IMR-90 (cell line): ENCODE measurements around the gene BRAP.

Experiments
- CEBPB ChIP-seq: IDR thresholded peaks from 2 replicates; pipeline ENCODE4 v1.6.1; 2012; ENCODE audit warnings: low read depth, low read length, improper control_type of control experiment
- CHD1 ChIP-seq: IDR thresholded peaks from 2 replicates; pipeline ENCODE4 v1.6.1; 2012; ENCODE audit warnings: low read depth, low read length, improper control_type of control experiment
- ELK1 ChIP-seq: fragments of 150-350 bp; IDR thresholded peaks from 2 replicates; pipeline ENCODE4 v1.6.1; 2016; ENCODE audit warnings: low read depth, mild to moderate bottlenecking, low read length, moderate library complexity, borderline replicate concordance
- MAFK ChIP-seq: IDR thresholded peaks from 2 replicates; pipeline ENCODE4 v1.6.1; 2012; ENCODE audit warnings: low read depth, low read length, improper control_type of control experiment
- MAZ ChIP-seq: IDR thresholded peaks from 2 replicates; pipeline ENCODE4 v1.6.1; 2012; ENCODE audit warnings: low read depth, mild to moderate bottlenecking, low read length, improper control_type of control experiment, moderate library complexity, borderline replicate concordance
- MXI1 ChIP-seq: IDR thresholded peaks from 2 replicates; pipeline ENCODE4 v1.6.1; 2012; ENCODE audit warnings: low read depth, mild to moderate bottlenecking, low read length, moderate library complexity, borderline replicate concordance
- NFE2L2 ChIP-seq: fragments of 150-350 bp; IDR thresholded peaks from 2 replicates; pipeline ENCODE4 v1.6.1; 2016; ENCODE audit warnings: low read depth, mild to moderate bottlenecking, low read length
- POLR2A ChIP-seq: IDR thresholded peaks from 2 replicates; pipeline ENCODE4 v1.6.1; 2012; ENCODE audit warnings: mild to moderate bottlenecking, low read depth, low read length
- RAD21 ChIP-seq: IDR thresholded peaks from 2 replicates; pipeline ENCODE4 v1.6.1; 2012; ENCODE audit warnings: low read length, improper control_type of control experiment
- RFX5 ChIP-seq: IDR thresholded peaks from 2 replicates; pipeline ENCODE4 v1.8.0; 2012; ENCODE audit warnings: low read depth, mild to moderate bottlenecking, low read length, moderate library complexity
- SMC3 ChIP-seq: fragments of 150-350 bp; IDR thresholded peaks from 2 replicates; pipeline ENCODE4 v1.6.1; 2016; ENCODE audit warnings: low read depth, mild to moderate bottlenecking, antibody characterized with exemption, low read length, moderate library complexity
- TF ChIP-seq, protein P1 (sequence below): conservative IDR thresholded peaks from 2 replicates; pipeline ENCODE4 v1.5.1; 2012; ENCODE audit warnings: mild to moderate bottlenecking, low read depth, low read length, improper control_type of control experiment

DNA sequence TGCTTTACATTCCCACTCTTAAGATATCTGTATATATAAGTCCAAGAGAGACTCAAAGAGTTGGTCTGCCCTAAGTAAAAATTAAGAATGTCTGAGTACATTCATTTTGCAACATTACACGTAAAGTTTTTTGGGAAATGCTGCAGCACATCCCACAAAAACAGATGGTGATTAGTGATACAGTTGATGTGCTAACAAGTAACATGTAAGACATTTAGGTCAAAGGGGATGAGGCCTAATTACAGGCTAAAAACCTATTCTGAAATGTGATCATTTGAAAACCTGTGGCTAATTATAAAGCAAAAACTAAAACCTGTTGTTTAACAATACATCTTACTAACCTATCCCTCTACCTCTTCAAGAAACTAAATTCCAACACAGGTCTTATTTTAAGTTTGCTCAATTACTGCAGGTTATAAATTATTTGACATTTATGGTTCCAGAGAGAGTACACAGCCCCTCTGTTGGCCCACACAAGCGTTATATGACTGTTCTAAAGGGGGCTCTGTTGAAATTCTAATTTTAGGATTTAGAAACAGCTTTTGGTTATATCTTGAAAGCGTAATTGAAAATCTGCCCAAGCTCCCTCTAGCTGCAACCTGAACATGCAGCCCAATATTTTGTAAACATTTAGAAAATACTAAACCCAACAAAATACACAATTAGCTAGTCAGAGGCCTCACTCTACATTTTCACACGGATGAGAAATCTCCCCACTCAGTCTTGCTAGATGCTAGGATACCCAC, 42.9 kb downstream of the BRAP start:
- TF ChIP-seq CEBPB: no peak
- TF ChIP-seq RFX5: no peak
- TF ChIP-seq POLR2A: no peak
- no peak for TF ChIP-seq MAZ
- TF ChIP-seq, protein P1, sequence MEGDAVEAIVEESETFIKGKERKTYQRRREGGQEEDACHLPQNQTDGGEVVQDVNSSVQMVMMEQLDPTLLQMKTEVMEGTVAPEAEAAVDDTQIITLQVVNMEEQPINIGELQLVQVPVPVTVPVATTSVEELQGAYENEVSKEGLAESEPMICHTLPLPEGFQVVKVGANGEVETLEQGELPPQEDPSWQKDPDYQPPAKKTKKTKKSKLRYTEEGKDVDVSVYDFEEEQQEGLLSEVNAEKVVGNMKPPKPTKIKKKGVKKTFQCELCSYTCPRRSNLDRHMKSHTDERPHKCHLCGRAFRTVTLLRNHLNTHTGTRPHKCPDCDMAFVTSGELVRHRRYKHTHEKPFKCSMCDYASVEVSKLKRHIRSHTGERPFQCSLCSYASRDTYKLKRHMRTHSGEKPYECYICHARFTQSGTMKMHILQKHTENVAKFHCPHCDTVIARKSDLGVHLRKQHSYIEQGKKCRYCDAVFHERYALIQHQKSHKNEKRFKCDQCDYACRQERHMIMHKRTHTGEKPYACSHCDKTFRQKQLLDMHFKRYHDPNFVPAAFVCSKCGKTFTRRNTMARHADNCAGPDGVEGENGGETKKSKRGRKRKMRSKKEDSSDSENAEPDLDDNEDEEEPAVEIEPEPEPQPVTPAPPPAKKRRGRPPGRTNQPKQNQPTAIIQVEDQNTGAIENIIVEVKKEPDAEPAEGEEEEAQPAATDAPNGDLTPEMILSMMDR: peak; percentile 38; the same call in 1 of the 2 replicates
- TF ChIP-seq MAFK: no peak
- TF ChIP-seq CHD1: no peak
- TF ChIP-seq NFE2L2: no peak
- no peak; the same call in 1 of the 2 replicates for TF ChIP-seq RAD21
- no peak for TF ChIP-seq ELK1
- TF ChIP-seq SMC3: no peak
- TF ChIP-seq MXI1: no peak
